ENCODE measurements around the gene MAPK10. TPM values are rescaled to one million over a fixed set of nuclear protein-coding genes. Genes with fewer than 3 reads are reported as not detected.
A peak's percentile ranks its signal among the peaks of the same experiment; 100 is the strongest.
"Not testable (repeated sequence)": the region's sequence is repeated elsewhere in the genome, so short reads cannot be mapped to it uniquely, and the experiment has no call there.

The MAPK10 gene
- total RNA-seq, 1 donor from 2014 or later = 177 TPM

- FAIRE-seq (no peak), DNase-seq (ENCODE audit: low spot score in 2 of 2) (no peak)
These were observed 241.1 kb downstream of the MAPK10 start for GRCh38 chr4:86118711-86119110.

- DNase-seq (ENCODE audit: low spot score in 2 of 2) = no peak
- FAIRE-seq = no peak
These were observed 242.0 kb downstream of the MAPK10 start for GRCh38 chr4:86117705-86118302.

GRCh38 chr4:86114563-86114962 lies 245.3 kb downstream of the MAPK10 start:
- no peak for FAIRE-seq

GRCh38 chr4:86108834-86109233 lies 251.0 kb downstream of the MAPK10 start:
- FAIRE-seq (no peak), DNase-seq (ENCODE audit: low spot score in 2 of 2) (no peak)

More at GRCh38 chr4:86114563-86114962, 245.3 kb downstream of the MAPK10 start:
- DNase-seq (ENCODE audit: low spot score in 2 of 2) = no peak

GRCh38 chr4:86108137-86108536 lies 251.7 kb downstream of the MAPK10 start:
- DNase-seq (ENCODE audit: low spot score in 2 of 2) (no peak), FAIRE-seq (no peak)

GRCh38 chr4:86107112-86107511 lies 252.7 kb downstream of the MAPK10 start:
- DNase-seq (ENCODE audit: low spot score in 2 of 2) (no peak), FAIRE-seq (no peak)

GRCh38 chr4:86106475-86106874 lies 253.4 kb downstream of the MAPK10 start:
- FAIRE-seq = no peak
- DNase-seq (ENCODE audit: low spot score in 2 of 2) = no peak

- DNase-seq (ENCODE audit: low spot score in 2 of 2) (no peak), FAIRE-seq (no peak)
These were observed 258.0 kb downstream of the MAPK10 start for GRCh38 chr4:86101841-86102240.

GRCh38 chr4:86101410-86101809 lies 258.4 kb downstream of the MAPK10 start:
- DNase-seq (ENCODE audit: low spot score in 2 of 2) (no peak), FAIRE-seq (no peak)

GRCh38 chr4:86100539-86101215 lies 259.2 kb downstream of the MAPK10 start:
- FAIRE-seq = no peak

GRCh38 chr4:86099348-86099747 lies 260.5 kb downstream of the MAPK10 start:
- FAIRE-seq (no peak), DNase-seq (ENCODE audit: low spot score in 2 of 2) (no peak)

More at GRCh38 chr4:86100539-86101215, 259.2 kb downstream of the MAPK10 start:
- no peak for DNase-seq (ENCODE audit: low spot score in 2 of 2)

GRCh38 chr4:86098691-86099090 lies 261.2 kb downstream of the MAPK10 start:
- FAIRE-seq (no peak), DNase-seq (ENCODE audit: low spot score in 2 of 2) (no peak)

GRCh38 chr4:86096373-86096772 lies 263.5 kb downstream of the MAPK10 start:
- FAIRE-seq (no peak), DNase-seq (ENCODE audit: low spot score in 2 of 2) (no peak)

- FAIRE-seq = no peak
These were observed 267.2 kb downstream of the MAPK10 start for GRCh38 chr4:86092684-86093083.

GRCh38 chr4:86091201-86091600 lies 268.7 kb downstream of the MAPK10 start:
- FAIRE-seq (peak; percentile 19), DNase-seq (ENCODE audit: low spot score in 2 of 2) (no peak)

More at GRCh38 chr4:86092684-86093083, 267.2 kb downstream of the MAPK10 start:
- DNase-seq (ENCODE audit: low spot score in 2 of 2) = no peak

- FAIRE-seq = no peak
- no peak for DNase-seq (ENCODE audit: low spot score in 2 of 2)
These were observed 270.0 kb downstream of the MAPK10 start for GRCh38 chr4:86089781-86090323.

GRCh38 chr4:86089053-86089452 lies 270.8 kb downstream of the MAPK10 start:
- no peak for DNase-seq (ENCODE audit: low spot score in 2 of 2)
- no peak for FAIRE-seq

- not testable (repeated sequence) for DNase-seq (ENCODE audit: low spot score in 2 of 2); FAIRE-seq
These were observed 284.1 kb downstream of the MAPK10 start for GRCh38 chr4:86075796-86076195.

GRCh38 chr4:86060341-86060740 lies 299.5 kb downstream of the MAPK10 start:
- DNase-seq (ENCODE audit: low spot score in 2 of 2) (no peak), FAIRE-seq (no peak)

- DNase-seq (ENCODE audit: low spot score in 2 of 2) = no peak
- no peak for FAIRE-seq
These were observed 301.2 kb downstream of the MAPK10 start for GRCh38 chr4:86058621-86059020.

GRCh38 chr4:86055898-86056297 lies 304.0 kb downstream of the MAPK10 start:
- FAIRE-seq (no peak), DNase-seq (ENCODE audit: low spot score in 2 of 2) (no peak)

Measured in frontal cortex (tissue), 4 donors.